Measurements from ENCODE around the gene HADHB. TPM values are rescaled to one million over a fixed set of nuclear protein-coding genes. Genes with fewer than 3 reads are reported as not detected.

Gene HADHB
- total and polyA plus RNA-seq, 4 donors = 83.1 to 95.7 (median 86.3) TPM

GRCh38 chr2:26214759-26215158 is 30.0 kb upstream of the HADHB start:
- Histone ChIP-seq H3K36me3 (ENCODE audit: control insufficient read depth in 1 of 2, insufficient read depth in 2 of 2, low read length in 1 of 2) (peaks cover 4 to 14% of the 10 kb centered on the region in 2 donors), H3K27me3 (ENCODE audit: control insufficient read depth in 1 of 2, insufficient read depth in 2 of 2, low read length in 1 of 2) (no peaks in the 10 kb centered on the region), H3K27ac (ENCODE audit: low read depth in 1 of 2, low read length in 2 of 2) (no peak overlapping the region), H3K9me3 (ENCODE audit: control insufficient read depth, low read length) (no peaks in the 10 kb centered on the region), H3K4me1 (ENCODE audit: control insufficient read depth in 1 of 2, insufficient read depth in 2 of 2, low read length in 2 of 2) (no peaks in the 10 kb centered on the region), H3K4me3 (ENCODE audit: low read length in 2 of 2) (no peak overlapping the region)
- ATAC-seq (ENCODE audit: low FRiP score) = no peak
- intact Hi-C loops (cut with DNase I) = no loop called here
- 86 to 91% methylated on average over 1 of the region's 1 CpG for WGBS, 2 donors
- DNase-seq = no peak

DNA sequence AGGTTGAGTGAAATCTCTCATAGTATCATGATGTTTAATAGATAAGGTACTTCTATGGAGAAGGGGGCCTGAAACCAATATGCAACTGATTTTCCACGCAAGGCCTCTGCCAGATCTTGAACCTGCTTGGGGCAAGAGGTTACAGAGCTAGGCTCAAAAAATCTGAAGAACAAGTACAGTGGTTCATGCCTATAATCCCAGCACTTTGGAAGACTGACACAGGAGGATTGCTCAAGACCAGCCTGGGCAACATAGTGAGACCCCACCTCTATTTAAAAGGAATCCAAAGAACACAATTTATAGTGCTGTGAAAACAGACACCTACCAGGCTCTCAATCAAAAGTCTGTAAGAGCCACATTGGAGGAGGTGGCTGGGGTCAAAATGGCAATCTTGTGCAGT is 28.9 kb upstream of the HADHB start:
- DNase-seq (no peak), ATAC-seq (ENCODE audit: low FRiP score) (no peak)
- no peaks in the 10 kb centered on the region for H3K9me3 ChIP-seq (ENCODE audit: control insufficient read depth, low read length)
- H3K4me3 ChIP-seq (ENCODE audit: low read length in 2 of 2) = no peak overlapping the region
- peaks cover 4 to 10% of the 10 kb centered on the region in 2 donors for H3K36me3 ChIP-seq (ENCODE audit: control insufficient read depth in 1 of 2, insufficient read depth in 2 of 2, low read length in 1 of 2)
- no peaks in the 10 kb centered on the region for H3K27me3 ChIP-seq (ENCODE audit: control insufficient read depth in 1 of 2, insufficient read depth in 2 of 2, low read length in 1 of 2)
- intact Hi-C loops (cut with DNase I) = no loop called here
- 90 to 94% methylated on average over 1 of the region's 1 CpG for WGBS, 2 donors
- no peak overlapping the region for H3K27ac ChIP-seq (ENCODE audit: low read depth in 1 of 2, low read length in 2 of 2)
- H3K4me1 ChIP-seq (ENCODE audit: control insufficient read depth in 1 of 2, insufficient read depth in 2 of 2, low read length in 2 of 2) = no peaks in the 10 kb centered on the region

GRCh38 chr2:26216587-26216986 is 28.2 kb upstream of the HADHB start:
- Histone ChIP-seq H3K27me3 (ENCODE audit: control insufficient read depth in 1 of 2, insufficient read depth in 2 of 2, low read length in 1 of 2) (no peaks in the 10 kb centered on the region), H3K9me3 (ENCODE audit: control insufficient read depth, low read length) (no peaks in the 10 kb centered on the region), H3K4me1 (ENCODE audit: control insufficient read depth in 1 of 2, insufficient read depth in 2 of 2, low read length in 2 of 2) (no peaks in the 10 kb centered on the region), H3K27ac (ENCODE audit: low read depth in 1 of 2, low read length in 2 of 2) (no peak overlapping the region), H3K36me3 (ENCODE audit: control insufficient read depth in 1 of 2, insufficient read depth in 2 of 2, low read length in 1 of 2) (peaks cover 4 to 11% of the 10 kb centered on the region in 2 donors), H3K4me3 (ENCODE audit: low read length in 2 of 2) (no peak overlapping the region)
- intact Hi-C loops (cut with DNase I) = no loop called here
- DNase-seq (no peak), ATAC-seq (ENCODE audit: low FRiP score) (no peak)
- 92 to 94% methylated on average over 4 of the region's 4 CpGs for WGBS, 2 donors

DNA sequence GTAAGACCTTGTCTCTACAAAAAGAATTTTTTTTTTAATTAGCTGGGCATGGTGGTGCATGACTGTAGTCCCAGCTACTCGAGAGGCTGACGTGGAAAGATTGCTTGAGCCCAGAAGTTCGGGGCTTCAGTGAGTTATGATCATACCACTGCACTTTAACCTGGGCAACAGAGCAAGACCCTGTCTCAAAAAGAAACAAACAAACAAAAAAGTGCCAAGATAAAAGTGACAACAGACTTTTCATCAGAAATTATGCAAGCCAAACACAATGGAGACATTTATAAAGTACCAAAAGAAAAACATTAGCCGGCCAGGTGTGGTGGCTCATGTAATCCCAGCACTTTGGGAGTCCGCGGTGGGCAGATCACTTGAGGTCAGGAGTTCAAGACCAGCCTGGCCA is 27.0 kb upstream of the HADHB start:
- Histone ChIP-seq H3K4me1 (ENCODE audit: control insufficient read depth in 1 of 2, insufficient read depth in 2 of 2, low read length in 2 of 2) (no peaks in the 10 kb centered on the region), H3K27me3 (ENCODE audit: control insufficient read depth in 1 of 2, insufficient read depth in 2 of 2, low read length in 1 of 2) (no peaks in the 10 kb centered on the region), H3K27ac (ENCODE audit: low read depth in 1 of 2, low read length in 2 of 2) (no peak overlapping the region), H3K36me3 (ENCODE audit: control insufficient read depth in 1 of 2, insufficient read depth in 2 of 2, low read length in 1 of 2) (peaks cover 2 to 11% of the 10 kb centered on the region in 2 donors), H3K9me3 (ENCODE audit: control insufficient read depth, low read length) (no peaks in the 10 kb centered on the region), H3K4me3 (ENCODE audit: low read length in 2 of 2) (no peak overlapping the region)
- WGBS, 2 donors = 82 to 83% methylated on average over 6 of the region's 6 CpGs
- DNase-seq (no peak), ATAC-seq (ENCODE audit: low FRiP score) (no peak)
- intact Hi-C loops (cut with DNase I) = no loop called here

- no peak overlapping the region for H3K27ac ChIP-seq (ENCODE audit: low read depth in 1 of 2, low read length in 2 of 2)
- no peak overlapping the region for H3K4me3 ChIP-seq (ENCODE audit: low read length in 2 of 2)
- H3K4me1 ChIP-seq (ENCODE audit: control insufficient read depth in 1 of 2, insufficient read depth in 2 of 2, low read length in 2 of 2) = no peaks in the 10 kb centered on the region
- H3K27me3 ChIP-seq (ENCODE audit: control insufficient read depth in 1 of 2, insufficient read depth in 2 of 2, low read length in 1 of 2) = no peaks in the 10 kb centered on the region
- ATAC-seq (ENCODE audit: low FRiP score) = no peak
- no peak for DNase-seq
- H3K9me3 ChIP-seq (ENCODE audit: control insufficient read depth, low read length) = no peaks in the 10 kb centered on the region
- WGBS, 2 donors = 88 to 90% methylated on average over 1 of the region's 1 CpG
- peaks cover 0 to 6% of the 10 kb centered on the region in 2 donors for H3K36me3 ChIP-seq (ENCODE audit: control insufficient read depth in 1 of 2, insufficient read depth in 2 of 2, low read length in 1 of 2)
- intact Hi-C loops (cut with DNase I) = no loop called here
Observed at GRCh38 chr2:26223018-26223417, 21.7 kb upstream of the HADHB start.

DNA sequence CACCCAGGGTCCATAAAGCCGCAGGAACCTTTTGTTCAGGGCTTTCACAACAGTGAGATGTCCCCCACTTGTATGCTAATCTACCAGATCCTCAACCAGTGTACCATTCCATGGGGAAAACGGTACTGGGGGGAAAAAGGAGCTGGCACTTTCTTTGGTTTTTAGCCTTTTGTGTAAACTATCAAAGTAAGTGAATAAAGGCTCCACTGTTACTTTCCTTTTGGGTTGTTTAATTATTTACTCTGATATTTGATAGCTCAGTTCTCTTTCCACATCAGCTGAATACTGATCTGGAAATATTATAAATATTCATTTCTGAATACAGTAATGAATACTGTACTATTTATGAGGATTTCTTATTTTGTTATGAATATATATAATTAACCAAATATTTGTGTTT is 20.6 kb upstream of the HADHB start:
- Histone ChIP-seq H3K36me3 (ENCODE audit: control insufficient read depth in 1 of 2, insufficient read depth in 2 of 2, low read length in 1 of 2) (peaks cover 1 to 6% of the 10 kb centered on the region in 2 donors), H3K9me3 (ENCODE audit: control insufficient read depth, low read length) (no peaks in the 10 kb centered on the region)
- 86% methylated on average over 2 of the region's 2 CpGs for WGBS, 2 donors

DNA sequence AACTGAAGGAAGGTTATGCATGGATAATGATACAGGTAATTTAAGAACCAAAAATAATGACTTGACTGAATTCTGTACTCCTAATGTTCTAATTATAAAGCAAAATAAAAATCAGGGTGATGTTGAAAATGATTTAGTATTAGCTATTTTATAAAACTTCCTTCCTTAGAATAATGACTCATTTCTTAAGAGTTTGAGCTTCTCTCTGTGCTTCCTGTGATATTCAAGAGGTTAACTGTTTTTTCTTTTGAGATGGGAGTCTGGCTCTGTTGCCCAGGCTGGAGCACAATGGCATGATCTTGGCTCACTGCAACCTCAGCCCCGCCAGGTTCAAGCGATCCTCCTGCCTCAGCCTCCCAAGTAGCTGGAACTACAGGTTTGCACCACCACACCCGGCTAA is 15.1 kb upstream of the HADHB start:
- H3K27ac ChIP-seq (ENCODE audit: low read depth in 1 of 2, low read length in 2 of 2) = no peak overlapping the region
- no peak overlapping the region for H3K4me3 ChIP-seq (ENCODE audit: low read length in 2 of 2)
- intact Hi-C loops (cut with DNase I) = no loop called here
- H3K4me1 ChIP-seq (ENCODE audit: control insufficient read depth in 1 of 2, insufficient read depth in 2 of 2, low read length in 2 of 2) = no peaks in the 10 kb centered on the region
- H3K9me3 ChIP-seq (ENCODE audit: control insufficient read depth, low read length) = no peaks in the 10 kb centered on the region
- ATAC-seq (ENCODE audit: low FRiP score) = no peak
- H3K36me3 ChIP-seq (ENCODE audit: control insufficient read depth in 1 of 2, insufficient read depth in 2 of 2, low read length in 1 of 2) = peaks cover 7 to 9% of the 10 kb centered on the region in 2 donors
- DNase-seq = no peak
- WGBS, 2 donors = 93 to 97% methylated on average over 3 of the region's 3 CpGs
- H3K27me3 ChIP-seq (ENCODE audit: control insufficient read depth in 1 of 2, insufficient read depth in 2 of 2, low read length in 1 of 2) = no peaks in the 10 kb centered on the region

More for the DNA sequence above, 20.6 kb upstream of the HADHB start:
- no peak overlapping the region for H3K27ac ChIP-seq (ENCODE audit: low read depth in 1 of 2, low read length in 2 of 2)
- intact Hi-C loops (cut with DNase I) = no loop called here
- DNase-seq (no peak), ATAC-seq (ENCODE audit: low FRiP score) (no peak)
- no peaks in the 10 kb centered on the region for H3K4me1 ChIP-seq (ENCODE audit: control insufficient read depth in 1 of 2, insufficient read depth in 2 of 2, low read length in 2 of 2)
- no peaks in the 10 kb centered on the region for H3K27me3 ChIP-seq (ENCODE audit: control insufficient read depth in 1 of 2, insufficient read depth in 2 of 2, low read length in 1 of 2)
- no peak overlapping the region for H3K4me3 ChIP-seq (ENCODE audit: low read length in 2 of 2)

GRCh38 chr2:26230806-26231205 is 13.9 kb upstream of the HADHB start:
- peaks cover 7 to 9% of the 10 kb centered on the region in 2 donors for H3K36me3 ChIP-seq (ENCODE audit: control insufficient read depth in 1 of 2, insufficient read depth in 2 of 2, low read length in 1 of 2)
- H3K4me3 ChIP-seq (ENCODE audit: low read length in 2 of 2) = no peak overlapping the region
- no peak overlapping the region for H3K27ac ChIP-seq (ENCODE audit: low read depth in 1 of 2, low read length in 2 of 2)
- no peaks in the 10 kb centered on the region for H3K4me1 ChIP-seq (ENCODE audit: control insufficient read depth in 1 of 2, insufficient read depth in 2 of 2, low read length in 2 of 2)
- intact Hi-C loops (cut with DNase I) = no loop called here
- H3K27me3 ChIP-seq (ENCODE audit: control insufficient read depth in 1 of 2, insufficient read depth in 2 of 2, low read length in 1 of 2) = no peaks in the 10 kb centered on the region
- DNase-seq (no peak), ATAC-seq (ENCODE audit: low FRiP score) (no peak)
- H3K9me3 ChIP-seq (ENCODE audit: control insufficient read depth, low read length) = no peaks in the 10 kb centered on the region
- 97 to 100% methylated on average over 2 of the region's 2 CpGs for WGBS, 2 donors

DNA sequence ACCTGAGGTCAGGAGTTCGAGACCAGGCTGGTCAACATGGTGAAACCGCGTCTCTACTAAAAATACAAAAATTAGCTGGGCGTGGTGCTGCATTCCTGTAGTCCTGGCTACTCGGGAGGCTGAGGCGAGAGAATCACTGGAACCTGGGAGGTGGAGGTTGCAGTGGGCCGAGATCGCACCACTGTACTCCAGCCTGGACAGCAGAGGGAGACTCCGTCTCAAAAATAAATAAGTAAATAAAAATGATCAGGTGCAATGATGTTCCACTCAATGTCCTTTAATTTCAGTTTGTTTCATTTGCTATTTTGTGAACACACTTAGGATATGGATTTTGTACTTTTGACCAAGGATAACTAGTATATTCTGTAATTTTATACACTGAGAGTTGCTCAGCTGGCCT is 9.7 kb upstream of the HADHB start:
- intact Hi-C loops (cut with DNase I) = no loop called here
- 92 to 93% methylated on average over 9 of the region's 9 CpGs for WGBS, 2 donors
- H3K36me3 ChIP-seq (ENCODE audit: control insufficient read depth in 1 of 2, insufficient read depth in 2 of 2, low read length in 1 of 2) = peaks cover 6 to 12% of the 10 kb centered on the region in 2 donors
- peaks cover 0 to 4% of the 10 kb centered on the region in 2 donors for H3K4me1 ChIP-seq (ENCODE audit: control insufficient read depth in 1 of 2, insufficient read depth in 2 of 2, low read length in 2 of 2)
- no peak for DNase-seq
- H3K27me3 ChIP-seq (ENCODE audit: control insufficient read depth in 1 of 2, insufficient read depth in 2 of 2, low read length in 1 of 2) = no peaks in the 10 kb centered on the region
- ATAC-seq (ENCODE audit: low FRiP score) = no peak
- no peak overlapping the region for H3K27ac ChIP-seq (ENCODE audit: low read depth in 1 of 2, low read length in 2 of 2)
- H3K4me3 ChIP-seq (ENCODE audit: low read length in 2 of 2) = no peak overlapping the region
- no peaks in the 10 kb centered on the region for H3K9me3 ChIP-seq (ENCODE audit: control insufficient read depth, low read length)
